ENCODE measurements around the gene PUS10. TPM values are rescaled to one million over a fixed set of nuclear protein-coding genes. Genes with fewer than 3 reads are reported as not detected.

PUS10 gene
- total and polyA plus RNA-seq, 2 of the 8 experiments (the other 6 are each of a cell fraction or from before 2014, with no cell fraction given): 1.3 to 3.1 TPM

DNA sequence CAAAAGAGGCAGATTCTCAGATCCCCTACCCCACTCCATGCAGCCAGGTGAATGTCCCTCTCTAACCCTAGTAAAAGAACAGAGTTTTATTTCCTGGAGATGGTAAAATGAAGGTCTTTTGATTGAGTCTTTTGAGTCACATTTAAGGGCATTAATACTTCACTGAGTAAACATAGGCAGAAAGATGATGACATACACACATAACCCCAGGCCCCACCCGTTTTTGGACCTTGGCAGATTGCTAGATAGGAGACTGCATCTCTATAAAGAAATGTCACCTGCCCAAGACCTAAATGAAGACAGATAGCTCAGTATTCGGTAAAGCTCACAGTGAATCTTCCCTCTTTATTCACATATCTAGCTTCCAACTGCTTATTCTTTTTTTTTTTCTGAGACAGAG, 28.8 kb downstream of the PUS10 start:
- Histone ChIP-seq H3K4ac (replicated peaks; ENCODE audit: insufficient read length, low read depth, low read length) (no peak overlapping the region), H3K79me1 (ENCODE audit: low read depth, low read length) (no peaks in the 10 kb centered on the region), H4K91ac (replicated peaks; ENCODE audit: insufficient read length, low read length) (no peak overlapping the region), H3K9me3 (ENCODE audit: insufficient read depth in 2 of 2, low read depth in 1 of 2, low read length in 1 of 2) (peaks cover 13 to 15% of the 10 kb centered on the region in 2 experiments), H3K4me1 (replicated peaks in 1 of 4; ENCODE audit: control insufficient read depth in 3 of 4, insufficient read depth in 4 of 4, low read length in 3 of 4) (no peaks in the 10 kb centered on the region), H3K79me2 (ENCODE audit: control insufficient read depth in 1 of 2, insufficient read depth in 2 of 2, low read length in 2 of 2) (no peaks in the 10 kb centered on the region), H3K14ac (ENCODE audit: insufficient read length) (no peak overlapping the region), H2AFZ (ENCODE audit: low read length) (no peak overlapping the region), H4K5ac (ENCODE audit: insufficient read length, low read depth, low read length) (no peak overlapping the region), H3K9ac (replicated peaks in 1 of 4; ENCODE audit: extremely low read depth in 1 of 4, low read depth in 3 of 4, low read length in 3 of 4) (no peak overlapping the region), H4K20me1 (replicated peaks in 1 of 2; ENCODE audit: control insufficient read depth in 1 of 2, insufficient read depth in 2 of 2, low read length in 2 of 2) (no peaks in the 10 kb centered on the region), H3K27me3 (replicated peaks in 1 of 4; ENCODE audit: control insufficient read depth in 3 of 4, extremely low read depth in 1 of 4, insufficient read depth in 3 of 4, low read length in 3 of 4) (no peaks in the 10 kb centered on the region), H3K56ac (replicated peaks; ENCODE audit: insufficient read length, low read depth, low read length) (no peak overlapping the region), H3K18ac (ENCODE audit: extremely low read depth, low read length) (no peak overlapping the region), H3K4me3 (ENCODE audit: extremely low read depth in 1 of 4, insufficient read depth in 2 of 4, low read depth in 3 of 4, low read length in 4 of 4) (no peak overlapping the region), H4K8ac (ENCODE audit: extremely low read depth, insufficient read depth, low read length) (no peak overlapping the region), H3K4me2 (ENCODE audit: insufficient read depth in 1 of 2, low read depth in 2 of 2, low read length in 2 of 2) (no peak overlapping the region), H3K27ac (ENCODE audit: low read depth, low read length) (no peak overlapping the region), H2BK120ac (replicated peaks; ENCODE audit: low read depth, low read length) (no peak overlapping the region), H2BK20ac (ENCODE audit: low read length) (no peak overlapping the region), H2BK15ac (ENCODE audit: low read length) (no peak overlapping the region), H3K23me2 (ENCODE audit: low read depth, low read length) (no peaks in the 10 kb centered on the region), H2BK5ac (ENCODE audit: low read depth, low read length) (no peak overlapping the region), H2AK5ac (ENCODE audit: low read depth, low read length) (no peak overlapping the region), H3K36me3 (ENCODE audit: control insufficient read depth in 2 of 4, insufficient read depth in 4 of 4, low read length in 3 of 4) (no peaks in the 10 kb centered on the region), H2BK12ac (ENCODE audit: low read depth, low read length) (no peak overlapping the region), H3K23ac (ENCODE audit: insufficient read length) (no peak overlapping the region)
- DNase-seq (ENCODE audit: low read depth in 1 of 2, low spot score in 2 of 2) (no peak), FAIRE-seq (no peak)
- ChIA-PET CTCF (ENCODE audit: partially characterized antibody) (interaction anchor here (1.0 to 2.9 kb wide), 3 partner anchors 11 to 195 kb away, joined by 3 to 15 read pairs (median 3); no protein-coding TSS in a partner anchor), POLR2A (ENCODE audit: partially characterized antibody) (no interaction called here)
- WGBS, 2 experiments (ENCODE audit: extremely low coverage in 1 of 2, insufficient coverage in 1 of 2, insufficient read length in 1 of 2, insufficient replicate concordance in 2 of 2, low coverage in 1 of 2, low lambda C conversion rate in 2 of 2, missing lambda C conversion rate in 1 of 2): 92% methylated on average over 2 of the region's 2 CpGs; no CpG with 5 or more reads in 1 of the 2 experiments
